Measurements from ENCODE around the gene IL3RA.

Gene IL3RA

GRCh38 chrX:1427756-1428155 is 91.2 kb downstream of the IL3RA start:
- TF ChIP-seq CTCF (IDR thresholded peaks at IDR 0.05; ENCODE audit: insufficient read depth, low read depth, low read length, missing control alignments), result no peak
- no peak overlapping the region for H3K4me3 ChIP-seq (ENCODE audit: low read length)
- no peak for DNase-seq (ENCODE audit: low read depth)

GRCh38 chrX:1430451-1430850 is 93.9 kb downstream of the IL3RA start:
- TF ChIP-seq CTCF (IDR thresholded peaks at IDR 0.05; ENCODE audit: insufficient read depth, low read depth, low read length, missing control alignments), result no peak
- no peak overlapping the region for H3K4me3 ChIP-seq (ENCODE audit: low read length)
- no peak for DNase-seq (ENCODE audit: low read depth)

Data from epithelial cell of esophagus (primary cell).